Measurements from ENCODE around the gene PRDM15.
"Not testable (repeated sequence)": the region's sequence is repeated elsewhere in the genome, so short reads cannot be mapped to it uniquely, and the experiment has no call there.

Gene PRDM15

GRCh38 chr21:41802684-41803083 is 76.5 kb downstream of the PRDM15 start:
- no peak for FAIRE-seq

- FAIRE-seq = no peak
Measured at GRCh38 chr21:41802198-41802584, 77.0 kb downstream of the PRDM15 start.

- FAIRE-seq = no peak
Measured at GRCh38 chr21:41801321-41802197, 77.6 kb downstream of the PRDM15 start.

- FAIRE-seq = no peak
Measured at GRCh38 chr21:41800425-41801320, 78.5 kb downstream of the PRDM15 start.

- FAIRE-seq = no peak
Measured at GRCh38 chr21:41799763-41800162, 79.4 kb downstream of the PRDM15 start.

- FAIRE-seq = no peak
Measured at GRCh38 chr21:41798326-41798725, 80.8 kb downstream of the PRDM15 start.

GRCh38 chr21:41796476-41797080 is 82.6 kb downstream of the PRDM15 start:
- FAIRE-seq = no peak

- no peak for FAIRE-seq
Measured at GRCh38 chr21:41795726-41796125, 83.4 kb downstream of the PRDM15 start.

- FAIRE-seq = no peak
Measured at GRCh38 chr21:41794600-41794999, 84.5 kb downstream of the PRDM15 start.

GRCh38 chr21:41792711-41793110 is 86.4 kb downstream of the PRDM15 start:
- no peak for FAIRE-seq

GRCh38 chr21:41786509-41786987 is 92.6 kb downstream of the PRDM15 start:
- FAIRE-seq = no peak

- not testable (repeated sequence) for FAIRE-seq
Measured at GRCh38 chr21:41785262-41785661, 93.9 kb downstream of the PRDM15 start.

GRCh38 chr21:41784456-41785102 is 94.6 kb downstream of the PRDM15 start:
- FAIRE-seq = no peak

GRCh38 chr21:41783476-41784180 is 95.5 kb downstream of the PRDM15 start:
- FAIRE-seq = no peak

GRCh38 chr21:41781050-41781410 is 98.1 kb downstream of the PRDM15 start:
- no peak for FAIRE-seq

GRCh38 chr21:41780337-41781049 is 98.7 kb downstream of the PRDM15 start:
- no peak for FAIRE-seq

GRCh38 chr21:41779659-41780058 is 99.5 kb downstream of the PRDM15 start:
- FAIRE-seq = no peak

GRCh38 chr21:41778930-41779600 is 100.1 kb downstream of the PRDM15 start:
- FAIRE-seq = no peak

GRCh38 chr21:41777951-41778815 is 101.0 kb downstream of the PRDM15 start:
- FAIRE-seq = no peak

GRCh38 chr21:41776778-41777177 is 102.4 kb downstream of the PRDM15 start:
- FAIRE-seq = no peak
